Measurements from ENCODE around the gene TACC3.

TACC3 gene

GRCh38 chr4:1732911-1733310 lies 11.6 kb downstream of the TACC3 start:
- no peaks in the 10 kb centered on the region for H3K9me2 ChIP-seq (replicated peaks; ENCODE audit: insufficient read depth, low read length)
- no peaks in the 10 kb centered on the region for H4K20me1 ChIP-seq (ENCODE audit: insufficient read depth, low read length)
- no peaks in the 10 kb centered on the region for H3F3A ChIP-seq (ENCODE audit: insufficient read depth, low read length)
- H3K4me2 ChIP-seq (ENCODE audit: low read depth, low read length), result no peak overlapping the region
- H3K36me3 ChIP-seq (replicated peaks; ENCODE audit: insufficient read depth, low read length), result peaks cover 16% of the 10 kb centered on the region
- no peaks in the 10 kb centered on the region for H3K4me1 ChIP-seq (ENCODE audit: low read length)
- DNase-seq, result no peak
- no peaks in the 10 kb centered on the region for H3K9me3 ChIP-seq (replicated peaks; ENCODE audit: insufficient read depth, low read length)
- no peak for TF ChIP-seq EZH2phosphoT487 (IDR thresholded peaks at IDR 0.05; ENCODE audit: low read length)
- no peak for TF ChIP-seq CTCF (IDR thresholded peaks at IDR 0.05; ENCODE audit: low read length)
- no peak for TF ChIP-seq EZH2 (optimal IDR thresholded peaks at IDR 0.05; ENCODE audit: low read depth, low read length)
- no peaks in the 10 kb centered on the region for H3K27me3 ChIP-seq (replicated peaks; ENCODE audit: insufficient read depth, low read length)
- H3K27ac ChIP-seq (ENCODE audit: low read length), result no peak overlapping the region
- no peak overlapping the region for H2AFZ ChIP-seq (ENCODE audit: low read length)
- H3K79me2 ChIP-seq (ENCODE audit: low read length), result peaks cover 47% of the 10 kb centered on the region
- H3K9ac ChIP-seq (ENCODE audit: low read length), result no peak overlapping the region
- no peak overlapping the region for H3K4me3 ChIP-seq (ENCODE audit: low read length)

- Histone ChIP-seq H3K27ac (ENCODE audit: low read length) (no peak overlapping the region), H3K9ac (ENCODE audit: low read length) (no peak overlapping the region), H4K20me1 (ENCODE audit: insufficient read depth, low read length) (no peaks in the 10 kb centered on the region), H3K9me2 (replicated peaks; ENCODE audit: insufficient read depth, low read length) (no peaks in the 10 kb centered on the region), H3F3A (ENCODE audit: insufficient read depth, low read length) (no peaks in the 10 kb centered on the region), H3K79me2 (ENCODE audit: low read length) (peaks cover 27% of the 10 kb centered on the region), H2AFZ (ENCODE audit: low read length) (no peak overlapping the region), H3K27me3 (replicated peaks; ENCODE audit: insufficient read depth, low read length) (no peaks in the 10 kb centered on the region), H3K9me3 (replicated peaks; ENCODE audit: insufficient read depth, low read length) (no peaks in the 10 kb centered on the region), H3K36me3 (replicated peaks; ENCODE audit: insufficient read depth, low read length) (peaks cover 7% of the 10 kb centered on the region), H3K4me1 (ENCODE audit: low read length) (no peaks in the 10 kb centered on the region), H3K4me3 (ENCODE audit: low read length) (no peak overlapping the region), H3K4me2 (ENCODE audit: low read depth, low read length) (no peak overlapping the region)
- TF ChIP-seq EZH2 (optimal IDR thresholded peaks at IDR 0.05; ENCODE audit: low read depth, low read length) (no peak), CTCF (IDR thresholded peaks at IDR 0.05; ENCODE audit: low read length) (no peak), EZH2phosphoT487 (IDR thresholded peaks at IDR 0.05; ENCODE audit: low read length) (no peak)
- DNase-seq, result no peak
These were observed 13.9 kb downstream of the TACC3 start for GRCh38 chr4:1735215-1735614.

GRCh38 chr4:1736812-1737211 lies 15.5 kb downstream of the TACC3 start:
- Histone ChIP-seq H3F3A (ENCODE audit: insufficient read depth, low read length) (no peaks in the 10 kb centered on the region), H4K20me1 (ENCODE audit: insufficient read depth, low read length) (no peaks in the 10 kb centered on the region), H3K79me2 (ENCODE audit: low read length) (peaks cover 15% of the 10 kb centered on the region), H3K4me2 (ENCODE audit: low read depth, low read length) (no peak overlapping the region), H2AFZ (ENCODE audit: low read length) (no peak overlapping the region), H3K27me3 (replicated peaks; ENCODE audit: insufficient read depth, low read length) (no peaks in the 10 kb centered on the region), H3K4me3 (ENCODE audit: low read length) (no peak overlapping the region), H3K9me3 (replicated peaks; ENCODE audit: insufficient read depth, low read length) (no peaks in the 10 kb centered on the region), H3K36me3 (replicated peaks; ENCODE audit: insufficient read depth, low read length) (peaks cover 3% of the 10 kb centered on the region), H3K4me1 (ENCODE audit: low read length) (no peaks in the 10 kb centered on the region), H3K27ac (ENCODE audit: low read length) (no peak overlapping the region), H3K9me2 (replicated peaks; ENCODE audit: insufficient read depth, low read length) (no peaks in the 10 kb centered on the region), H3K9ac (ENCODE audit: low read length) (no peak overlapping the region)
- DNase-seq, result no peak
- TF ChIP-seq EZH2 (optimal IDR thresholded peaks at IDR 0.05; ENCODE audit: low read depth, low read length) (no peak), CTCF (IDR thresholded peaks at IDR 0.05; ENCODE audit: low read length) (no peak), EZH2phosphoT487 (IDR thresholded peaks at IDR 0.05; ENCODE audit: low read length) (no peak)
